WTC11 (cell line): ENCODE data around the gene KCNJ18. TPM values are rescaled to one million over a fixed set of nuclear protein-coding genes. Genes with fewer than 3 reads are reported as not detected.
"Not testable (repeated sequence)": the region's sequence is repeated elsewhere in the genome, so short reads cannot be mapped to it uniquely, and the experiment has no call there.

Experiments
- ATAC-seq: fragments of 200-7000 bp; cut with Tn5 transposase; 2 replicates; pipeline ENCODE4 v1.10.0; 2021; ENCODE audit warnings: mild to moderate bottlenecking, moderate library complexity
- CTCF ChIA-PET: fragments of 300-600 bp; sonication (Branson Sonifier 250); formaldehyde crosslinking; loops from one replicate; lab custom pipeline; 2021; ENCODE audit warnings: antibody characterized with exemption; lab: Charles Lee
- POLR2A ChIA-PET: fragments of 350-600 bp; sonication (Branson Sonifier 250); formaldehyde crosslinking; loops from one replicate; lab custom pipeline; 2021; ENCODE audit warnings: antibody characterized with exemption; lab: Charles Lee
- DNase-seq: peaks from one replicate; pipeline ENCODE4 v3.0.0; 2021; ENCODE audit warnings: low spot score
- H3K27ac Mint-ChIP-seq: 2 replicates; pipeline ENCODE4 v1.8.0; 2021; ENCODE audit warnings: mixed read lengths
- H3K27me3 Mint-ChIP-seq: 2 replicates; pipeline ENCODE4 v1.8.0; 2021; ENCODE audit warnings: low read depth, mild to moderate bottlenecking, moderate library complexity, mixed read lengths
- H3K36me3 Mint-ChIP-seq: 2 replicates; pipeline ENCODE4 v1.8.0; 2021; ENCODE audit warnings: mixed read lengths
- H3K4me1 Mint-ChIP-seq: 2 replicates; pipeline ENCODE4 v1.8.0; 2022; ENCODE audit warnings: mixed read lengths
- H3K4me3 Mint-ChIP-seq: 2 replicates; pipeline ENCODE4 v1.8.0; 2021; ENCODE audit warnings: mild to moderate bottlenecking, moderate library complexity, mixed read lengths
- H3K9me3 Mint-ChIP-seq: 2 replicates; pipeline ENCODE4 v1.8.0; 2021; ENCODE audit warnings: mixed read lengths
- ATF3 ChIP-seq: sonication (generic); formaldehyde crosslinking; conservative IDR thresholded peaks from 2 replicates; pipeline ENCODE4 v1.8.1; 2022; ENCODE audit warnings: mild to moderate bottlenecking, missing genetic modification reagents
- ATF6 ChIP-seq: sonication (generic); formaldehyde crosslinking; IDR thresholded peaks from 2 replicates; pipeline ENCODE4 v1.8.1; 2023; ENCODE audit warnings: mild to moderate bottlenecking, missing genetic modification reagents
- CREM ChIP-seq: sonication (generic); formaldehyde crosslinking; IDR thresholded peaks from 2 replicates; pipeline ENCODE4 v1.8.1; 2022; ENCODE audit warnings: mild to moderate bottlenecking, missing genetic modification reagents, moderate library complexity
- ELF4 ChIP-seq: sonication (generic); formaldehyde crosslinking; IDR thresholded peaks from 2 replicates; pipeline ENCODE4 v1.8.1; 2022; ENCODE audit warnings: low read depth, mild to moderate bottlenecking, moderate library complexity, missing genetic modification reagents
- ESRRA ChIP-seq: sonication (generic); formaldehyde crosslinking; IDR thresholded peaks from 2 replicates; pipeline ENCODE4 v1.8.1; 2022; ENCODE audit warnings: mild to moderate bottlenecking, missing genetic modification reagents, borderline replicate concordance
- ETV6 ChIP-seq: sonication (generic); formaldehyde crosslinking; IDR thresholded peaks from 2 replicates; pipeline ENCODE4 v1.8.1; 2022; ENCODE audit warnings: mild to moderate bottlenecking, missing genetic modification reagents
- FOXP4 ChIP-seq: sonication (generic); formaldehyde crosslinking; IDR thresholded peaks from 2 replicates; pipeline ENCODE4 v1.8.0; 2022; ENCODE audit warnings: mild to moderate bottlenecking, missing genetic modification reagents
- GRHL2 ChIP-seq: fragments of 250-450 bp; sonication (Bioruptor Pico); IDR thresholded peaks from 2 replicates; pipeline ENCODE4 v1.8.0; 2022; ENCODE audit warnings: mild to moderate bottlenecking, moderate library complexity; ENCODE audit not compliant: insufficient replicate concordance, severe bottlenecking
- GTF2I ChIP-seq: fragments of 250-450 bp; sonication (Bioruptor Pico); conservative IDR thresholded peaks from 2 replicates; pipeline ENCODE4 v1.4.0; 2021; ENCODE audit warnings: mild to moderate bottlenecking
- HMGA2 ChIP-seq: fragments of 250-450 bp; sonication (Bioruptor Pico); IDR thresholded peaks from 2 replicates; pipeline ENCODE4 v1.4.0; 2021; ENCODE audit warnings: mild to moderate bottlenecking, moderate library complexity
- JUN ChIP-seq: sonication (generic); formaldehyde crosslinking; IDR thresholded peaks from 2 replicates; pipeline ENCODE4 v1.8.0; 2023; ENCODE audit warnings: mild to moderate bottlenecking, missing genetic modification reagents
- OVOL2 ChIP-seq: fragments of 250-450 bp; sonication (Bioruptor Pico); IDR thresholded peaks from 2 replicates; pipeline ENCODE4 v1.9.0; 2021; ENCODE audit warnings: mild to moderate bottlenecking, borderline replicate concordance
- PREB ChIP-seq: sonication (generic); formaldehyde crosslinking; IDR thresholded peaks from 2 replicates; pipeline ENCODE4 v1.8.1; 2022; ENCODE audit warnings: mild to moderate bottlenecking, missing genetic modification reagents, moderate library complexity, borderline replicate concordance
- RELA ChIP-seq: sonication (generic); formaldehyde crosslinking; IDR thresholded peaks from 2 replicates; pipeline ENCODE4 v1.8.1; 2022; ENCODE audit warnings: missing genetic modification reagents, mild to moderate bottlenecking, borderline replicate concordance
- ZMAT4 ChIP-seq: fragments of 250-450 bp; sonication (Bioruptor Pico); IDR thresholded peaks from 2 replicates; pipeline ENCODE4 v1.9.0; 2021; ENCODE audit warnings: mild to moderate bottlenecking
- ZNF138 ChIP-seq: sonication (generic); formaldehyde crosslinking; conservative IDR thresholded peaks from 2 replicates; pipeline ENCODE4 v1.8.1; 2022; ENCODE audit warnings: mild to moderate bottlenecking, moderate library complexity, missing genetic modification reagents
- ZNF219 ChIP-seq: sonication (generic); formaldehyde crosslinking; IDR thresholded peaks from 2 replicates; pipeline ENCODE4 v1.8.0; 2023; ENCODE audit warnings: missing genetic modification reagents, mild to moderate bottlenecking, borderline replicate concordance
- ZNF425 ChIP-seq: fragments of 250-450 bp; sonication (Bioruptor Pico); conservative IDR thresholded peaks from 2 replicates; pipeline ENCODE4 v1.9.0; 2021; ENCODE audit warnings: mild to moderate bottlenecking
- total RNA-seq: library from RNA; stranded (reverse); gene quantifications from 3 replicates; pipeline ENCODE4 v1.2.3, GENCODE V29; 2021
- TF ChIP-seq, protein P1 (sequence below): sonication (generic); formaldehyde crosslinking; IDR thresholded peaks from 2 replicates; pipeline ENCODE4 v1.8.0; 2022; ENCODE audit warnings: mild to moderate bottlenecking, missing genetic modification reagents
- TF ChIP-seq, protein P2 (sequence below): sonication (generic); formaldehyde crosslinking; IDR thresholded peaks from 2 replicates; pipeline ENCODE4 v1.8.1; 2022; ENCODE audit warnings: low read depth, mild to moderate bottlenecking, moderate library complexity, missing genetic modification reagents, borderline replicate concordance

Gene KCNJ18
- total RNA-seq, 1 experiment from 2014 or later = not detected

DNA sequence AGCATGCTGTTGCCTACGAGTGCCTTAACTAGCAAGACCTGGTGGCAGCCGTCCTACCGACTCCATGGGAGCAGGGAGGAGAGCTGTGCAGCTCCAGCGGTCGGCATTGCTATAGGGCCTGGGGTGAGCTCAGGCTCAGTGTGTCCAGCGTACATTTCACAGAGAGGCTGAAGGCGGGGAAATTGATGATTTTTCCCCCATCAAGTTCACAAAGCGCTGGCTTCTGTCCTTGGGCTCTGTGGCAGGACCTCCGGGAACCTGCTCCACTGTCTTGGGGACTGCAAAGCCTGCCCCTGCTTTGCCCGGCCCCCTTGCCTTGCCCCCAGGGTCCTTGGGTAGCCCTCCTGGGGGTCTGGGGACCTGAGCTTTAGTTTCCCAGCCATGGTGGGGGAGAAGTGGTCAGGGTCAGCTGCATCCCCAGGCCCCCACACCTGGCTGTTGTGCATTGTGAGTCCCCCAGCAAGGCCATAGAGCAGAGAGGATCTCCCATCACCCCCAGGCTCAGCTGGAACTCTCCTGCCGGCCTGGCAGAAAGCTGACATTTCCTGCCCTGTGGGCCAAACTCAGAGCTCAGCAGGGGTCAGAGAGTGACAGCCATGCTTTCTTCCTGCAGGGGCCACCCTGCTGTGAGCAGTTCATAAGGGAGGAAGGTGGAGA, 3.9 kb upstream of the KCNJ18 start (continued):
- TF ChIP-seq RELA = no peak
- TF ChIP-seq, protein P1, sequence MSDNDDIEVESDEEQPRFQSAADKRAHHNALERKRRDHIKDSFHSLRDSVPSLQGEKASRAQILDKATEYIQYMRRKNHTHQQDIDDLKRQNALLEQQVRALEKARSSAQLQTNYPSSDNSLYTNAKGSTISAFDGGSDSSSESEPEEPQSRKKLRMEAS (CRISPR knock-in tag) = no peak
- TF ChIP-seq, all 79 proteins: peak for 0

GRCh38 chr17:21689604-21690003, 2.7 kb upstream of the KCNJ18 start:
- Mint-ChIP-seq H3K27me3 (peaks cover 14% of the 10 kb centered on the region), H3K36me3 (peaks cover 38% of the 10 kb centered on the region), H3K9me3 (peaks cover 39% of the 10 kb centered on the region), H3K4me1 (no peaks in the 10 kb centered on the region), H3K4me3 (no peak overlapping the region), H3K27ac (no peak overlapping the region)
- ChIA-PET CTCF (no interaction called here), POLR2A (no interaction called here)
- TF ChIP-seq JUN (CRISPR knock-in tag) (no peak), HMGA2 (CRISPR knock-in tag) (no peak), FOXP4 (CRISPR knock-in tag) (no peak), ZNF219 (CRISPR knock-in tag) (no peak), ATF6 (no peak), GRHL2 (CRISPR knock-in tag) (no peak), PREB (no peak), ETV6 (CRISPR knock-in tag) (no peak), OVOL2 (CRISPR knock-in tag) (no peak), CREM (no peak), ATF3 (CRISPR knock-in tag) (no peak), ZNF425 (CRISPR knock-in tag) (no peak), ZNF138 (no peak), GTF2I (CRISPR knock-in tag) (no peak), ZMAT4 (CRISPR knock-in tag) (no peak), ELF4 (no peak), ESRRA (no peak)
- TF ChIP-seq, protein P2, sequence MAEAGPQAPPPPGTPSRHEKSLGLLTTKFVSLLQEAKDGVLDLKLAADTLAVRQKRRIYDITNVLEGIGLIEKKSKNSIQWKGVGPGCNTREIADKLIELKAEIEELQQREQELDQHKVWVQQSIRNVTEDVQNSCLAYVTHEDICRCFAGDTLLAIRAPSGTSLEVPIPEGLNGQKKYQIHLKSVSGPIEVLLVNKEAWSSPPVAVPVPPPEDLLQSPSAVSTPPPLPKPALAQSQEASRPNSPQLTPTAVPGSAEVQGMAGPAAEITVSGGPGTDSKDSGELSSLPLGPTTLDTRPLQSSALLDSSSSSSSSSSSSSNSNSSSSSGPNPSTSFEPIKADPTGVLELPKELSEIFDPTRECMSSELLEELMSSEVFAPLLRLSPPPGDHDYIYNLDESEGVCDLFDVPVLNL (CRISPR knock-in tag) = no peak
- no peak for ATAC-seq
- no peak for DNase-seq

DNA sequence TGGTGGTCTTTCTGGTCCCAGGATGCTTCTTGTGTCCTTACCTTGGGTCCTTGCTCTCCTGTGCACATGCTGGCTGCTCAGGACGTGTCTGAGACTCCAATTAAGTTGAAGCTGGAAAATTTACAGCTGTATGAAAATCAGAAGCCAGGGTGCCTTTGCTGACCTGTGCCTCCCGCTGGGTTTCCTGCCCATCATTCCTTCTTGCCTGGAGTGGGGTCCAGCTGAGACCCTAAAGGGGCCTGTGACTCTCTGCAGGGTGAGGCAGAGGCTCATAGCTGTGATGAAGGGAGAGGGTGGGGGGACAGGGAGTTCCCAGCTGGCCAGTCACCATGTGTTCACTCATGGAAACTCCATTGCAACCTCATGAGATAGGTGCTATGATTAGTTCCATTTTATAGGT, 1.5 kb upstream of the KCNJ18 start:
- ATAC-seq, H3K4me3 Mint-ChIP-seq, H3K27ac Mint-ChIP-seq, CTCF ChIA-PET, DNase-seq, POLR2A ChIA-PET, H3K4me1 Mint-ChIP-seq: not testable (repeated sequence)
- Mint-ChIP-seq H3K36me3 (peaks cover 41% of the 10 kb centered on the region), H3K9me3 (peaks cover 50% of the 10 kb centered on the region), H3K27me3 (peaks cover 16% of the 10 kb centered on the region)

DNA sequence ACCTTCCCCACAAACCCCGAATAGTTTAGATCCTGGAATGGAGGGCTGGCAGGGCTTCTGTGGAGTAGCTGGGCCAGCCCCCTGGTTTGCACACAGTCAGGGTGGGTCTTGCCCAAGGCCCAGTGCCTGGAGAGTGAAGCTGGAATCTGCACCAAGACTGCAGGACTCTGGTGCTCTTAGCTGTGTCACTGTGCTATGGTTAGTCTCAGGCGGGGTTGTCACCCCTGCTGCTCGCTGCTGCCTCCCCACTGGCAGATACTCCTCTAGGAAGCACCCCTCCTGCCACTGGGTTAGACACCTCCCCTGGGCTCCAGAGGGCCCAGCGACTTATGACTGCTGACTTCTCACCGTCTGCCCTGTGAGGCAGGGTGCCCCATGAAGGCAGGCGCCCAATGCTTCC, 842 bp upstream of the KCNJ18 start:
- ATAC-seq, H3K27ac Mint-ChIP-seq, POLR2A ChIA-PET, H3K4me3 Mint-ChIP-seq, DNase-seq, H3K4me1 Mint-ChIP-seq: not testable (repeated sequence)
- CTCF ChIA-PET = interaction anchor here (0.6 kb wide), 1 partner anchor 592 kb away, joined by 3 read pairs; no protein-coding TSS in a partner anchor
- Mint-ChIP-seq H3K27me3 (peaks cover 20% of the 10 kb centered on the region), H3K36me3 (peaks cover 42% of the 10 kb centered on the region), H3K9me3 (peaks cover 49% of the 10 kb centered on the region)
